HG03469 (cell line): ENCODE results near the gene ZFYVE19.

Source experiments
- ATAC-seq: cut with Tn5 transposase; IDR thresholded peaks from one replicate; pipeline ENCODE4 v1.9.1; 2021; ENCODE audit warnings: mild to moderate bottlenecking, moderate library complexity, moderate number of reproducible peaks; ENCODE audit not compliant: unreplicated experiment

ZFYVE19 gene

GRCh38 chr15:40807028-40807887 lies at the start of gene ZFYVE19, which contains the start of gene DNAJC17:
Gene ZFYVE19 (plus strand): TSS chr15:40807089. CDS start chr15:40807590, 501 bp downstream.
Gene DNAJC17 (minus strand): TSS chr15:40807473. CDS start chr15:40807446, 27 bp downstream.
- peak; percentile 84 for ATAC-seq

- no peak for ATAC-seq
Measured at GRCh38 chr15:40759961-40760360, 46.9 kb upstream of the ZFYVE19 start.

GRCh38 chr15:40762919-40763800 lies 43.7 kb upstream of the ZFYVE19 start:
- ATAC-seq = no peak

GRCh38 chr15:40763801-40764628 lies 42.9 kb upstream of the ZFYVE19 start, which contains the start of gene GCHFR:
Gene GCHFR (plus strand): TSS chr15:40764068. CDS start chr15:40764181, 113 bp downstream.
- no peak for ATAC-seq

- ATAC-seq = no peak
Measured at GRCh38 chr15:40764629-40765103, 42.2 kb upstream of the ZFYVE19 start.

- ATAC-seq = no peak
Measured at GRCh38 chr15:40766194-40766815, 40.6 kb upstream of the ZFYVE19 start.

GRCh38 chr15:40766906-40767837 lies 39.7 kb upstream of the ZFYVE19 start:
- no peak for ATAC-seq

- ATAC-seq = no peak
Measured at GRCh38 chr15:40767838-40768500, 38.9 kb upstream of the ZFYVE19 start.

GRCh38 chr15:40768521-40769273 lies 38.2 kb upstream of the ZFYVE19 start:
- ATAC-seq = no peak

- ATAC-seq = no peak
Measured at GRCh38 chr15:40769274-40770146, 37.4 kb upstream of the ZFYVE19 start, which contains the start of gene C15orf62. Gene C15orf62 (plus strand): TSS chr15:40769980. CDS start chr15:40770496, 516 bp downstream.

GRCh38 chr15:40770147-40770721 lies 36.7 kb upstream of the ZFYVE19 start:
- no peak for ATAC-seq

- ATAC-seq = no peak
Measured at GRCh38 chr15:40771242-40771641, 35.6 kb upstream of the ZFYVE19 start.

- no peak for ATAC-seq
Measured at GRCh38 chr15:40772014-40772413, 34.9 kb upstream of the ZFYVE19 start.

- no peak for ATAC-seq
Measured at GRCh38 chr15:40773496-40773895, 33.4 kb upstream of the ZFYVE19 start.

GRCh38 chr15:40773902-40774301 lies 33.0 kb upstream of the ZFYVE19 start:
- no peak for ATAC-seq

GRCh38 chr15:40775007-40775406 lies 31.9 kb upstream of the ZFYVE19 start:
- ATAC-seq = no peak
